Loucy (cell line): ENCODE data around the gene CACNA1I.

Experiments
- H2AFZ ChIP-seq: fragments of 200-600 bp; sonication (generic); 2 replicates; pipeline ENCODE4 v1.6.0; 2016; ENCODE audit warnings: antibody characterized with exemption, mild to moderate bottlenecking, low read length, moderate library complexity
- H3F3A ChIP-seq: fragments of 200-600 bp; 2 replicates; pipeline ENCODE4 v1.6.0; 2016; ENCODE audit warnings: antibody characterized with exemption, low read depth, mild to moderate bottlenecking
- H3K27me3 ChIP-seq: fragments of 200-600 bp; sonication (generic); 2 replicates; pipeline ENCODE4 v1.6.1; 2014; ENCODE audit warnings: low read length, mild to moderate bottlenecking; ENCODE audit not compliant: insufficient read depth, poor library complexity, severe bottlenecking
- H3K36me3 ChIP-seq: fragments of 200-600 bp; sonication (generic); 2 replicates; pipeline ENCODE4 v1.6.1; 2016; ENCODE audit warnings: low read length; ENCODE audit not compliant: insufficient read depth
- H3K4me1 ChIP-seq: fragments of 200-600 bp; sonication (generic); 2 replicates; pipeline ENCODE4 v1.5.1; 2014; ENCODE audit warnings: low read length, mild to moderate bottlenecking; ENCODE audit not compliant: insufficient read depth, poor library complexity, severe bottlenecking
- H3K4me2 ChIP-seq: fragments of 200-600 bp; sonication (generic); 2 replicates; pipeline ENCODE4 v1.6.0; 2014; ENCODE audit warnings: antibody characterized with exemption, low read length, low read depth, mild to moderate bottlenecking; ENCODE audit not compliant: poor library complexity, severe bottlenecking
- H3K4me3 ChIP-seq: fragments of 200-600 bp; sonication (generic); 2 replicates; pipeline ENCODE4 v1.5.1; 2014; ENCODE audit warnings: low read length, mild to moderate bottlenecking, mixed read lengths; ENCODE audit not compliant: poor library complexity, severe bottlenecking
- H3K79me2 ChIP-seq: fragments of 200-600 bp; sonication (generic); 2 replicates; pipeline ENCODE4 v1.6.1; 2014; ENCODE audit warnings: low read length; ENCODE audit not compliant: insufficient read depth
- H3K9ac ChIP-seq: fragments of 200-600 bp; sonication (generic); 2 replicates; pipeline ENCODE4 v1.6.0; 2014; ENCODE audit warnings: mild to moderate bottlenecking, low read depth, low read length, moderate library complexity; ENCODE audit not compliant: poor library complexity, severe bottlenecking
- H3K9me2 ChIP-seq: fragments of 200-600 bp; sonication (generic); replicated peaks from 2 replicates; pipeline ENCODE4 v1.6.1; 2016; ENCODE audit warnings: low read depth, low read length, mixed read lengths
- H3K9me3 ChIP-seq: fragments of 200-600 bp; sonication (generic); 2 replicates; pipeline ENCODE4 v1.6.1; 2014; ENCODE audit warnings: mild to moderate bottlenecking, antibody characterized with exemption, low read length, low read depth; ENCODE audit not compliant: insufficient read depth
- H4K20me1 ChIP-seq: fragments of 200-600 bp; sonication (generic); 2 replicates; pipeline ENCODE4 v1.6.0; 2014; ENCODE audit warnings: antibody characterized with exemption, low read length, mild to moderate bottlenecking; ENCODE audit not compliant: insufficient read depth, poor library complexity, severe bottlenecking
- EZH2phosphoT487 ChIP-seq: fragments of 200-600 bp; IDR thresholded peaks from 2 replicates; pipeline ENCODE4 v1.6.1; 2018; ENCODE audit warnings: antibody characterized with exemption, mild to moderate bottlenecking, moderate library complexity, borderline replicate concordance
- TF ChIP-seq, protein P1 (sequence below): fragments of 200-600 bp; sonication (generic); conservative IDR thresholded peaks from 2 replicates; pipeline ENCODE4 v1.5.1; 2014; ENCODE audit warnings: mild to moderate bottlenecking, antibody characterized with exemption, low read length

The CACNA1I gene

DNA sequence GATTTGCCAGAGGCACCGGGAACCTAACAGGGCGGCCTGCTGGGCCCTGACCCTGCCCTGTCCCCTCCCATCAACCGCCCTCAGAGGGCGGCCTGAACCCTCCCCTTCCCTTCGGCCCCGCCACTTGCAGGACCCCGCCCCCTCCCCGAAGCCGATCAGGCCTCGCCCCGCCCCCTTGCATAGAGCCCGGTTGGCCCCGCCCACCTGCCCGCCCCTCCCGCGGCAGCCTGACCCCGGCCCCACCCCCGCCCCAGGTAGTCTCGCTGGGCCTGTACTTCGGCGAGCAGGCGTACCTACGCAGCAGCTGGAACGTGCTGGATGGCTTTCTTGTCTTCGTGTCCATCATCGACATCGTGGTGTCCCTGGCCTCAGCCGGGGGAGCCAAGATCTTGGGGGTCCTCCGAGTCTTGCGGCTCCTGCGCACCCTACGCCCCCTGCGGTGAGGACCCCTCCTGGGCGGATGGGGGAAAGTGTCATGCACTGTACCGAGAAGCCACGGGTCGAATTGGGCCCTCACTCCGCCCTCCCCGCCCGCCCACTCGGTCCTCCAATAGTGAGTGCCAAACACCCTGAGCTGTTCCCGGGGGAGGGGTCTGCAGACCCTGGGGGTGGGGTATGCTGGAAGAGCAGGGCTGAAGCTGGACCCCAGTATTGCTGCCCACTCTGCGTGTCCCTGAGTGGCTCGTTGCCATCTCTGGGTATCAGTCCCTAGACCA, 94.1 kb downstream of the CACNA1I start:
- H2AFZ ChIP-seq: no peak overlapping the region
- no peak for TF ChIP-seq EZH2phosphoT487
- TF ChIP-seq, protein P1, sequence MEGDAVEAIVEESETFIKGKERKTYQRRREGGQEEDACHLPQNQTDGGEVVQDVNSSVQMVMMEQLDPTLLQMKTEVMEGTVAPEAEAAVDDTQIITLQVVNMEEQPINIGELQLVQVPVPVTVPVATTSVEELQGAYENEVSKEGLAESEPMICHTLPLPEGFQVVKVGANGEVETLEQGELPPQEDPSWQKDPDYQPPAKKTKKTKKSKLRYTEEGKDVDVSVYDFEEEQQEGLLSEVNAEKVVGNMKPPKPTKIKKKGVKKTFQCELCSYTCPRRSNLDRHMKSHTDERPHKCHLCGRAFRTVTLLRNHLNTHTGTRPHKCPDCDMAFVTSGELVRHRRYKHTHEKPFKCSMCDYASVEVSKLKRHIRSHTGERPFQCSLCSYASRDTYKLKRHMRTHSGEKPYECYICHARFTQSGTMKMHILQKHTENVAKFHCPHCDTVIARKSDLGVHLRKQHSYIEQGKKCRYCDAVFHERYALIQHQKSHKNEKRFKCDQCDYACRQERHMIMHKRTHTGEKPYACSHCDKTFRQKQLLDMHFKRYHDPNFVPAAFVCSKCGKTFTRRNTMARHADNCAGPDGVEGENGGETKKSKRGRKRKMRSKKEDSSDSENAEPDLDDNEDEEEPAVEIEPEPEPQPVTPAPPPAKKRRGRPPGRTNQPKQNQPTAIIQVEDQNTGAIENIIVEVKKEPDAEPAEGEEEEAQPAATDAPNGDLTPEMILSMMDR: no peak
- H3K4me1 ChIP-seq: no peaks in the 10 kb centered on the region
- H3K4me2 ChIP-seq: no peak overlapping the region
- H3K4me3 ChIP-seq: no peak overlapping the region
- H3K36me3 ChIP-seq: no peaks in the 10 kb centered on the region
- H3F3A ChIP-seq: no peaks in the 10 kb centered on the region
- H3K9me3 ChIP-seq: no peaks in the 10 kb centered on the region
- no peaks in the 10 kb centered on the region for H3K27me3 ChIP-seq
- H3K79me2 ChIP-seq: no peaks in the 10 kb centered on the region
- H3K9ac ChIP-seq: no peak overlapping the region
- no peaks in the 10 kb centered on the region for H3K9me2 ChIP-seq
- no peaks in the 10 kb centered on the region for H4K20me1 ChIP-seq

DNA sequence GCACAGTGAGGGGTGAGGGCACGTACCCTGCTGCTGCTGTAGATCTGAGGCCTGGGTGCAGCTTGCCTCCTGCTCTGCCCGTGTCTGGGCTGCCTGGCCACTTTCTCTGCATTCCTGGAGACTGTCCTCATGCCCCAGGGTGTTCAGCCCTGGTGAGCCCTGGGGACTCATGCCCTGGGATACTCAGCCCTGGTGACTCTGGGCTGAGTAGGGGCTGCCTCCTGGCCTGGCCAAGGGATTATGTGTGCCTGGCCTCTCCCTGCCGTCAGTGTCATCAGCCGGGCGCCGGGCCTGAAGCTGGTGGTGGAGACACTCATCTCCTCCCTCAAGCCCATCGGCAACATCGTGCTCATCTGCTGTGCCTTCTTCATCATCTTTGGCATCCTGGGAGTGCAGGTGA, 94.7 kb downstream of the CACNA1I start:
- H2AFZ ChIP-seq: no peak overlapping the region
- no peaks in the 10 kb centered on the region for H3K79me2 ChIP-seq
- H3K4me1 ChIP-seq: no peaks in the 10 kb centered on the region
- no peaks in the 10 kb centered on the region for H3K27me3 ChIP-seq
- no peak overlapping the region for H3K4me3 ChIP-seq
- H4K20me1 ChIP-seq: no peaks in the 10 kb centered on the region
- H3K9me3 ChIP-seq: no peaks in the 10 kb centered on the region
- no peak overlapping the region for H3K4me2 ChIP-seq
- TF ChIP-seq EZH2phosphoT487: no peak
- TF ChIP-seq, protein P1: no peak
- no peaks in the 10 kb centered on the region for H3F3A ChIP-seq
- no peaks in the 10 kb centered on the region for H3K36me3 ChIP-seq
- no peak overlapping the region for H3K9ac ChIP-seq
- no peaks in the 10 kb centered on the region for H3K9me2 ChIP-seq

DNA sequence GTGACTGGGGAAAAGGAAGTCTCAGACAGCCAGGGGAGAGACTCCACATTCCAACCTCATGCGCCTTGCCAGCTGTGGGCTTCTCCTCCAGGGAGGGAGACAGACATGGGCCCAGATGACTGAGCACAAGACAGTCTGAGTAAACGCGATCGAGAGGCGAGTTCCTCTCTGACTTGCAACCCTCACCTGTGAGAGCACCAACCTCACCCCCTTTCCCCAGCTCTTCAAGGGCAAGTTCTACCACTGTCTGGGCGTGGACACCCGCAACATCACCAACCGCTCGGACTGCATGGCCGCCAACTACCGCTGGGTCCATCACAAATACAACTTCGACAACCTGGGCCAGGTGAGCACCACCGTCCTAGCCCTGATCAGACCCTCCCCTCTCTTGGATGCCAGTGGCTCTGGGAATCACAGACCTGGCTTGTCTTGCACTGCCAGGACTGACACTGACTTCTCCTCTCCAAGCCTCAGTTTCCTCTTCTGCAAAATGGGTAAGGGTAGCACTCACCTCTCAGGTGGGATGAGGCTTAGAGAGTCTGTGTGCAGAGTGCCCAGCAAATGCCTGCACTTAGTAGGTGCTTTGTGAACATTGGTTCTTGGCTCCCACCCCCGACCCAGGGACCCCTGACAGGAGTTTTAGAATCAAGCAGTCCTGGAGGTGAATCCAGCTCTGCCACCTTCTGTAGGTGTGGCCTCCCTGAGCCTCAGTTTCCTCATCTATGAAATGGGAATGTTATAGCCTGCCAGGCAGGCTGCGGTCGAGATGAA, 95.3 kb downstream of the CACNA1I start:
- no peak overlapping the region for H3K4me2 ChIP-seq
- H2AFZ ChIP-seq: no peak overlapping the region
- no peak overlapping the region for H3K9ac ChIP-seq
- TF ChIP-seq, protein P1: no peak
- no peak for TF ChIP-seq EZH2phosphoT487
- H4K20me1 ChIP-seq: no peaks in the 10 kb centered on the region
- H3K79me2 ChIP-seq: no peaks in the 10 kb centered on the region
- H3K9me3 ChIP-seq: no peaks in the 10 kb centered on the region
- H3K4me1 ChIP-seq: no peaks in the 10 kb centered on the region
- H3K36me3 ChIP-seq: no peaks in the 10 kb centered on the region
- H3K4me3 ChIP-seq: no peak overlapping the region
- no peaks in the 10 kb centered on the region for H3F3A ChIP-seq
- H3K9me2 ChIP-seq: no peaks in the 10 kb centered on the region
- H3K27me3 ChIP-seq: no peaks in the 10 kb centered on the region
